Measurements from ENCODE around the gene HOXA9. TPM values are rescaled to one million over a fixed set of nuclear protein-coding genes. Genes with fewer than 3 reads are reported as not detected.

Gene HOXA9
- total and polyA plus RNA-seq, 10 of the 15 experiments (the other 5 are each of a cell fraction or from before 2014, with no cell fraction given): not detected

DNA sequence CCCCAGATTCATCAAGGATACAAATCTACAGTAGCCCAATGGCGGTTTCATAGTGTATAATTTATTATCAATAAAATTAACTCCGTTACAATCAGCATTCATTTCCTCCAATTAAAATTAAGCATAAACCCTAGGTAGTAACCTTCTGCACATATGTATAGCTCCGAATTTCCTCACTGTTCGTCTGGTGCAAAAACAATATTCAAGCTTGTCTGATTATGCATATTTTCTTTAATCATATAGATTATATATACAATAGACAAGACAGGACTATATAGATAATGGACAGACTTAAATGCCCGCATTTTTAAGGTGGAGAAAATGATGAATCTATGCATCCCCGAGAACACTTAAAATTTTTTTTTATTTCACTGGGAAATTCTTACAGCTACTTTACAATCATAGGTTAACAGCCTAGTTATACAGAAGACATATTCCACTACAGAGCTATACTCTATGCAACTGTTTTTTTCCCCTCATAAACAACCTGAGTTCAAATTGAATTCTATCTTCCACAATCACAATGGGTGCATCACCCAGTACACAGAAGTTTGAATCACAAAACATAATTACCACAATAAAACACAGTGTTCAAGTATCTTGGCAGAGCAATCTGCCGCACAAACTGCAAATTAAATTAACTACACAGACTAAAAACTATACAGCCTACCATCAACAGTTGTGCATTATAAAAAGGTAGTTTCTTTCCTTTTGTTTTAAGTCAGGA, 2.6 kb downstream of the HOXA9 start:
- Histone ChIP-seq H2AFZ (ENCODE audit: control insufficient read depth, low read depth, low read length) (no peak overlapping the region), H3K4me1 (ENCODE audit: control insufficient read depth, insufficient read depth, low read length) (no peaks in the 10 kb centered on the region), H3K27me3 (replicated peaks in 1 of 2; ENCODE audit: control insufficient read depth in 2 of 2, insufficient read depth in 2 of 2, low read length in 1 of 2) (peaks cover 15 to 48% of the 10 kb centered on the region in 2 experiments), H3K79me2 (ENCODE audit: control insufficient read depth, insufficient read depth, low read length) (no peaks in the 10 kb centered on the region), H3K36me3 (ENCODE audit: control insufficient read depth in 2 of 2, insufficient read depth in 2 of 2, low read length in 1 of 2) (no peaks in the 10 kb centered on the region), H3K9ac (ENCODE audit: control insufficient read depth, insufficient read depth, low read length) (no peak overlapping the region), H3K9me3 (replicated peaks; ENCODE audit: control insufficient read depth, insufficient read depth, low read length) (peaks cover 2% of the 10 kb centered on the region; the same call in 1 of the 3 replicates), H3K4me3 (no peak overlapping the region), H3K4me2 (ENCODE audit: control insufficient read depth, insufficient read depth) (no peak overlapping the region), H3K27ac (ENCODE audit: control insufficient read depth, insufficient read depth) (no peak overlapping the region), H4K20me1 (ENCODE audit: control insufficient read depth, insufficient read depth) (no peaks in the 10 kb centered on the region)
- intact Hi-C loops (cut with micrococcal nuclease; ENCODE audit: unreplicated experiment): loop anchor here (5.0 kb wide), 2 partner anchors 305 to 1270 kb away; no protein-coding TSS in a partner anchor
- ChIA-PET RAD21 (ENCODE audit: unreplicated experiment) (interaction anchor here (0.8 to 3.8 kb wide), 9 partner anchors 303 to 1270 kb away, joined by 3 to 46 read pairs (median 4); no protein-coding TSS in a partner anchor), CTCF (interaction anchor here (0.6 to 4.6 kb wide), 12 partner anchors 12 to 877 kb away, joined by 3 to 100 read pairs (median 6); partner anchors contain the start of gene HOXA3), SMC1A (ENCODE audit: uncharacterized antibody, unreplicated experiment) (interaction anchor here (0.8 to 1.4 kb wide), 5 partner anchors 12 to 793 kb away, joined by 3 to 5 read pairs (median 4); no protein-coding TSS in a partner anchor), POLR2A (no interaction called here)
- TF ChIP-seq, protein P1, sequence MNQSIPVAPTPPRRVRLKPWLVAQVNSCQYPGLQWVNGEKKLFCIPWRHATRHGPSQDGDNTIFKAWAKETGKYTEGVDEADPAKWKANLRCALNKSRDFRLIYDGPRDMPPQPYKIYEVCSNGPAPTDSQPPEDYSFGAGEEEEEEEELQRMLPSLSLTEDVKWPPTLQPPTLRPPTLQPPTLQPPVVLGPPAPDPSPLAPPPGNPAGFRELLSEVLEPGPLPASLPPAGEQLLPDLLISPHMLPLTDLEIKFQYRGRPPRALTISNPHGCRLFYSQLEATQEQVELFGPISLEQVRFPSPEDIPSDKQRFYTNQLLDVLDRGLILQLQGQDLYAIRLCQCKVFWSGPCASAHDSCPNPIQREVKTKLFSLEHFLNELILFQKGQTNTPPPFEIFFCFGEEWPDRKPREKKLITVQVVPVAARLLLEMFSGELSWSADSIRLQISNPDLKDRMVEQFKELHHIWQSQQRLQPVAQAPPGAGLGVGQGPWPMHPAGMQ (IDR thresholded peaks at IDR 0.05; ENCODE audit: borderline replicate concordance): no peak
- TF ChIP-seq RAD21 (IDR thresholded peaks at IDR 0.05; ENCODE audit: insufficient read depth, low read depth, low read length) (no peak), NBN (IDR thresholded peaks at IDR 0.05) (no peak), RFX5 (IDR thresholded peaks at IDR 0.05; ENCODE audit: low read depth, low read length) (no peak), YBX1 (IDR thresholded peaks at IDR 0.05) (no peak), ZZZ3 (IDR thresholded peaks at IDR 0.05; ENCODE audit: control insufficient read depth, insufficient read length, low read depth) (no peak), LARP7 (IDR thresholded peaks at IDR 0.05) (no peak), MYB (IDR thresholded peaks at IDR 0.05; ENCODE audit: borderline replicate concordance, low read depth, low read length) (no peak), NR2C1 (IDR thresholded peaks at IDR 0.05) (no peak), CBX5 (IDR thresholded peaks at IDR 0.05; ENCODE audit: low read depth) (no peak), POLR2A (IDR thresholded peaks at IDR 0.05; ENCODE audit: low read depth, low read length) (no peak)
- TF ChIP-seq, protein P2, sequence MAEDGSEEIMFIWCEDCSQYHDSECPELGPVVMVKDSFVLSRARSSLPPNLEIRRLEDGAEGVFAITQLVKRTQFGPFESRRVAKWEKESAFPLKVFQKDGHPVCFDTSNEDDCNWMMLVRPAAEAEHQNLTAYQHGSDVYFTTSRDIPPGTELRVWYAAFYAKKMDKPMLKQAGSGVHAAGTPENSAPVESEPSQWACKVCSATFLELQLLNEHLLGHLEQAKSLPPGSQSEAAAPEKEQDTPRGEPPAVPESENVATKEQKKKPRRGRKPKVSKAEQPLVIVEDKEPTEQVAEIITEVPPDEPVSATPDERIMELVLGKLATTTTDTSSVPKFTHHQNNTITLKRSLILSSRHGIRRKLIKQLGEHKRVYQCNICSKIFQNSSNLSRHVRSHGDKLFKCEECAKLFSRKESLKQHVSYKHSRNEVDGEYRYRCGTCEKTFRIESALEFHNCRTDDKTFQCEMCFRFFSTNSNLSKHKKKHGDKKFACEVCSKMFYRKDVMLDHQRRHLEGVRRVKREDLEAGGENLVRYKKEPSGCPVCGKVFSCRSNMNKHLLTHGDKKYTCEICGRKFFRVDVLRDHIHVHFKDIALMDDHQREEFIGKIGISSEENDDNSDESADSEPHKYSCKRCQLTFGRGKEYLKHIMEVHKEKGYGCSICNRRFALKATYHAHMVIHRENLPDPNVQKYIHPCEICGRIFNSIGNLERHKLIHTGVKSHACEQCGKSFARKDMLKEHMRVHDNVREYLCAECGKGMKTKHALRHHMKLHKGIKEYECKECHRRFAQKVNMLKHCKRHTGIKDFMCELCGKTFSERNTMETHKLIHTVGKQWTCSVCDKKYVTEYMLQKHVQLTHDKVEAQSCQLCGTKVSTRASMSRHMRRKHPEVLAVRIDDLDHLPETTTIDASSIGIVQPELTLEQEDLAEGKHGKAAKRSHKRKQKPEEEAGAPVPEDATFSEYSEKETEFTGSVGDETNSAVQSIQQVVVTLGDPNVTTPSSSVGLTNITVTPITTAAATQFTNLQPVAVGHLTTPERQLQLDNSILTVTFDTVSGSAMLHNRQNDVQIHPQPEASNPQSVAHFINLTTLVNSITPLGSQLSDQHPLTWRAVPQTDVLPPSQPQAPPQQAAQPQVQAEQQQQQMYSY (CRISPR knock-in tag; IDR thresholded peaks at IDR 0.05): no peak
- TF ChIP-seq, protein P3, sequence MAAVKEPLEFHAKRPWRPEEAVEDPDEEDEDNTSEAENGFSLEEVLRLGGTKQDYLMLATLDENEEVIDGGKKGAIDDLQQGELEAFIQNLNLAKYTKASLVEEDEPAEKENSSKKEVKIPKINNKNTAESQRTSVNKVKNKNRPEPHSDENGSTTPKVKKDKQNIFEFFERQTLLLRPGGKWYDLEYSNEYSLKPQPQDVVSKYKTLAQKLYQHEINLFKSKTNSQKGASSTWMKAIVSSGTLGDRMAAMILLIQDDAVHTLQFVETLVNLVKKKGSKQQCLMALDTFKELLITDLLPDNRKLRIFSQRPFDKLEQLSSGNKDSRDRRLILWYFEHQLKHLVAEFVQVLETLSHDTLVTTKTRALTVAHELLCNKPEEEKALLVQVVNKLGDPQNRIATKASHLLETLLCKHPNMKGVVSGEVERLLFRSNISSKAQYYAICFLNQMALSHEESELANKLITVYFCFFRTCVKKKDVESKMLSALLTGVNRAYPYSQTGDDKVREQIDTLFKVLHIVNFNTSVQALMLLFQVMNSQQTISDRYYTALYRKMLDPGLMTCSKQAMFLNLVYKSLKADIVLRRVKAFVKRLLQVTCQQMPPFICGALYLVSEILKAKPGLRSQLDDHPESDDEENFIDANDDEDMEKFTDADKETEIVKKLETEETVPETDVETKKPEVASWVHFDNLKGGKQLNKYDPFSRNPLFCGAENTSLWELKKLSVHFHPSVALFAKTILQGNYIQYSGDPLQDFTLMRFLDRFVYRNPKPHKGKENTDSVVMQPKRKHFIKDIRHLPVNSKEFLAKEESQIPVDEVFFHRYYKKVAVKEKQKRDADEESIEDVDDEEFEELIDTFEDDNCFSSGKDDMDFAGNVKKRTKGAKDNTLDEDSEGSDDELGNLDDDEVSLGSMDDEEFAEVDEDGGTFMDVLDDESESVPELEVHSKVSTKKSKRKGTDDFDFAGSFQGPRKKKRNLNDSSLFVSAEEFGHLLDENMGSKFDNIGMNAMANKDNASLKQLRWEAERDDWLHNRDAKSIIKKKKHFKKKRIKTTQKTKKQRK (IDR thresholded peaks at IDR 0.05; ENCODE audit: low read depth, low read length): no peak
- FAIRE-seq (no peak), ATAC-seq (no peak), DNase-seq (ENCODE audit: low read depth, low spot score) (no peak)
- 39% methylated on average over 7 of the region's 7 CpGs for WGBS (ENCODE audit: insufficient coverage, insufficient replicate concordance, low lambda C conversion rate, missing lambda C conversion rate)
- no TSS peak for BruUV-seq (replicated peaks)
- in situ Hi-C loops (cut with MboI): loop anchor here (25.0 kb wide), 1 partner anchor 1075 kb away; no protein-coding TSS in a partner anchor

Data from GM12878 (cell line).